HG02938 (cell line): ENCODE results near the gene CPVL.

Source experiments
- ATAC-seq: cut with Tn5 transposase; IDR thresholded peaks from one replicate; pipeline ENCODE4 v1.9.1; 2021; ENCODE audit warnings: mild to moderate bottlenecking, moderate library complexity; ENCODE audit not compliant: unreplicated experiment

Gene CPVL

DNA sequence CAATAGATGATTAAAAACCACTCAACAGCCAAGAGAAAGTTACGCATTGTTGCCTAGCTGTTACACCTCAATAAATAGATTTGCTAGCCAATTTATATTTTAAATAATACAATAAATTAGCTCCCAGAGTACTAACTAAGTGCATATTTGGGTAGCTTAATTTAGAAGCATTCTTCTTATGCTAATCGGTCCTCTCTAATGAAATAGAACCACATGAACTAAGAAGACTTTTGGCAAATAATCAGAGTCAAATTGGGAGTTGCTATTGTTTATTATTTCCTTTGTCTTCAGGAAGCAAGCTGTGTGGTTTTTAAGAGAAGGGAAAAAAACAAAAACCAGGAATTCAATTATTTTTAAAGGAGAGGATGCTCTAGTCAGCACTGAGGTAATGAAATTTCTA lies 139.2 kb downstream of the CPVL start:
- ATAC-seq = no peak

DNA sequence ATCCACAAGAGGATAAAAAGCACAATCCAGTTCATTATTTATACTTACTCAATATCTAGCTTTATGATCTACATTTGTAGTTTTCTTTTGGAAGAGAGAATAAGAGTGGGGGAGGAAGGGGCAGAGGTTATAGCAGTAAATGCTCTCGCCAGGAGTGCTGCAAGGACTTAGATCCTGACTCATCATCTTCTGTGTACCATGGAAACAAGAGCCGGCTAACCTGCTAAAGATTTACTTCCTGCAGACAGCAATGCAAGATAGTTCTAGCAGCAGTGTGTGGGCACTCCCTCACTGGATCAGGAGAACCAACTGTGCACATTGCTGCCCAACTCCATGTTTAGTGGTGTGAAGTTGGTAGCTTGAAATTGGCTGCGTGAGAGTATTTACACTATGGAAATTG lies 140.5 kb downstream of the CPVL start:
- ATAC-seq = no peak

DNA sequence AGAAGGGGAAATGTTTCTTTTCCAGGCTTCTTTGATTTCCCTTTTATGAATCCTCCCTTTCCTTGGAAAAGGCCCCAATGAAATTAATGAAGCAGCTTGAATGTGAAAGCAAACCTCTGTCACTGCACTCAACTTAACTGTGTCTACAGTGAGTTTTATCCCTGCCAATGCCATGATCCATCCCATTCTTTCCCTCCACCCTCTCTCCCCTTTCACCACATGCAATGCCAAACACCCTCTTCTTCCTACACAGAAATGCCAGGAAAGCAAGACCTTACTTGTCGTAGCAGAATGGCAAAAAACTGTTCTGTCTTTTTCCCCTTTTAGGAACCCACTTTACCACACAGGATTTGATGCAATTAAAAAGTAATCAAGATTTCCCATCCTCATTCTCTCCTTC lies 140.9 kb downstream of the CPVL start:
- ATAC-seq = no peak

DNA sequence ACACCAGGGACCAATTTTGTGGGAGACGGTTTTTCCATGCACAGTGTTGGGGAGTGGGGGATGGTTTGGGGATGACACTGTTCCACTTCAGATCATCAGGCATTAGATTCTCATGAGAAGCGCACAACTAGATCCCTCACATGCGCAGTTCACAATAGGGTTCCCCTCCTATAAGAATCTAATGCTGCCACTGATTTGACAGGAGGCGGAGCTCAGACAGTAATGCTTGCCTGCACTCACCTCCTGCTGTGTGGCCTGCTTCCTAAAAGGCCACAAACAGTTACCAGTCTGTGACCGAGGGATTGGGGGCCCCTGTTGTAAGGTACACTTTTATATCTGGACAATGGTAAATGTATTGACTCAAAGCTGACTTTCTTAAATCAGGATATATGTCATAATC lies 142.6 kb downstream of the CPVL start:
- no peak for ATAC-seq

DNA sequence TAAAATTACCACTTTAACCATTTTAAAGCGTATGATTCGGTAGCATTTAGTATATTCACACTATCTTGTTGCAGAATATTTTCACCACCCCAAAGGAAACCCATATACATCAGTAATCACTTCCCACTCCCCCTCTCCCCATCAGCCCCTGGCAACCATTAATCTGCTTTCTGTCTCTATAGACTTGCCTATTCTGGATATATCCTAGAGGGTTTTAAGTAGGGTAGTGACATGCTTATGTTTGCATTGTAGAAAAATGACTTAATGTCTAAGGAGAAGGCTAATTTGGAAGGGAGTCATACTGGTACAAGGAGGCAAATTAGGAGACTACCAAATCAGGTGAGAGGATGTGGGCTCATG lies 145.6 kb downstream of the CPVL start:
- ATAC-seq = no peak

DNA sequence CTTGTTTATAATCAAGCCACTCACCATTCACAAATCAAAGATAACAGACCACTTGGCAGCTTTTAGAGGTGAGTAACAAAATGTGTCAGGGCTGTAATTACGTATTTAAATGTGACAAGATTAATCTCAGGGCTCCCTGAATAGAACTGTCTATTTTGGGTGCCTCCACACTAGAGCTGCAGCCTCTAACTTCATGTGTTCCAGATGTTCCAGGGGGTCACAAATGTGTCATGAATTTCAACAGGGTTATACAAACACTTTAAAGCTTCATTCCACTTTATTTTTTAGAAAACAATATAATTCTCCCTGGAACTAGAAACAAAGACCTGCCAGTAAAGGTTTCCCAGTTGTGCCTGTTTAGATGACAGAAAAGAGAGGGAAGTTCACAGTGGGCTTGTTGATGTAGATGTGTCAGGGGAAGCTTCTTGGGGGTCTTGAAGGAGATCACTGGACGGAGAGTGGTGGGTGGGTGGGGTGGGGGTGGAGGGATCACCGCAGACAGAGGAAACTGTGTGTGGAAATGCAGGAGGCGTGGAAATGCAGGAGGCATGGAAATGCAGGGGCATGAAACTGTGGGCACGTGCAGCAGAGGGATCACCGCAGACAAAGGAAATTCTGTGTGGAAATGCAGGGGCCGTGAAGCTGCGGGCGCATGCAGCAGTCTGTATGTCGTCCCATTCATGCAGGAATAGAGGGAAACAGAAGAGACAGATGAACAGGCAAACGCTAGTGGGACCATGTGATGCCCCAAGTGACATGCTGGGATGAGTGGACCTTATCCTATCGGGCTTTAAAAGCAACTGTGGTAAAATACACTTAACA lies 146.2 kb downstream of the CPVL start:
- ATAC-seq = no peak

DNA sequence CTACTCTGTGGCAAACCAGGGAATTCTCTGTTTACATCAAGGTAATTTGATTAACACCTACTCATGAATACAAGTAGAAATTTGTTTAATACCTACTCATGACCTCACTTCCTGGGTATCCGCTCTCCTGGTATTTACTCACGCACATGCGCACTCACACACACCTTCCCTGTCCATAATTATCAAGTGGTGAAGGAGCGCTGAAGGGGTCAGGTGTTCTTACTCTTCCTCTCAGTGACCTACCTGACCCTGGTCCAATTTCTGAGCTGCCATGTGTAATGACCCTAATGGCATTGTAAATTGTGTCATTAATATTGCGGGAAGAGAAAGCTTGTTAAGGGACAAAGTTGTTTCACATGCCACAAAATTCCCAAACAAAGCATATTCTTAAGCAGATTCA lies 146.9 kb downstream of the CPVL start:
- ATAC-seq = no peak

DNA sequence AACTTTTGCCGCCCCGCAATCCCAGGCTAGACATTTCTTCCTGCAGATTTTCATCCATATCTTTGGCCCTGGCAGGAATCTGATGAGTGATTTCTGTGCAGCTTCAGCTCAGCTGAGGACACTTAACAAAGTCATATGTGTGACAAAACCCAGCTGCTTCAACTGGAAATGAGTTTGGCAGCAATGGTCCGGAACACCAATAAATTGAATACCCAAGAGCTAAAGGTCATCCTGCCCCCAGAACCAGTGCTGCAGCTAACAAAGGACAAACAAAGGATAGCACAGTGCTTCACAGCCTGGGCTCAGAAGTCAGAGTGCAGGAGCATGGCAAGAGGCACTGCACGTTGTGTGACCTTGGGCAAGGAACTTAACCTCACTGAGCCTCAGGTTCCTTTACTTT lies 148.2 kb downstream of the CPVL start:
- no peak for ATAC-seq

DNA sequence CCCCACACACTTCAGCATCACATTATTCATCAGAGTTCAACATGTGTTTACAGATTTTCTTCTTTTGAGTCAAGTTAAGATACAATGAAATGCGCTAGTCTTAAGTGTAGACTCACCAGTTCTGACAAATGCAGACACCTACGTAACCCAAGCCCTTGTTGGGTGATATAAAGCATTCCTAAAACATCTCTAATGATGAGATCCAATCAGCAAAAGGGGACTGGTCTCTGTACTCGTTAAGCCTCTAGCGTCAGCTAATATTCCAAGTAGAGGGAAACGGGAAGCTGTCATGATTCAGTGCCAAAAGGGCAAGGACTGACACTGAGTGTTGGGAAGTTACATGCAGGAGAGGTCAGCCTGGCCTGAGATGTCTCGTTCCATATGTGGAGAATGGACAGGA lies 149.5 kb downstream of the CPVL start:
- ATAC-seq = no peak

DNA sequence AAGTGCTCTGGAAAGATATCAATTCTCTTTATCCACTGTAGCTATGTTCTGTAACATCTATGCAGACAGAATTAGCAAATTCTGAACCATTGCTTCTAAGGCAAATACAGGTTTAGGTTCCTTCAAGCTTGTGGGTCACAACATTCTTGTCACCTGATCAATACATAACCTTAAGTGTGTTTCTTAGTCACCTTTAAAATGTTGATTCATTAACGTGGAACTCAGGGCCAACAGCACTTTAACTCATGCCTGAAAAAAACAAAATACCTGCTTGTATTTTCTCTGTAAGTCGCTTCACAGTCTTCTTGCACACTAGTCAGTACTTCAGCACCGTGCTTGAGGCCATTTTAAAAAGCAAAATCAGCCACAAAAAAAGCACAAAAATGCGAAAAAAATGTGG lies 153.0 kb downstream of the CPVL start:
- ATAC-seq = no peak

DNA sequence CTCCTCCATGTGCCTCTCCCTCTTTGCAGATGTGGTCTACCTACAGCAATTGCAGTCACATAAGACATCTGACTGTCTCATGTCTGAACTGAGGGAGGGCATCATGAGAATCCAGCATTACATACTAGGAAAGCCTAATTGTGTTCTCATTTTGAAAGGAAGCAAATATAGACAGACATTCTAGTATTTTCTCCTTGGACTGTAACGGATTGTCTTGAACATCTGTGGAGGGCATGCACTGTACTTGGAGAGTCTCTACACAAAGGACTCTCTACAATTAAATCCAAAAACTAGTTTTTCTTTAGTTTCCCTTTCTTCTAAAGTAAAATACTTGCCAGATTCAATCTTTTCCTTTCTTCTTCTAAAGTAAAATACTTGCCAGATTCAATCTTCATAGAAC lies 153.5 kb downstream of the CPVL start:
- no peak for ATAC-seq

DNA sequence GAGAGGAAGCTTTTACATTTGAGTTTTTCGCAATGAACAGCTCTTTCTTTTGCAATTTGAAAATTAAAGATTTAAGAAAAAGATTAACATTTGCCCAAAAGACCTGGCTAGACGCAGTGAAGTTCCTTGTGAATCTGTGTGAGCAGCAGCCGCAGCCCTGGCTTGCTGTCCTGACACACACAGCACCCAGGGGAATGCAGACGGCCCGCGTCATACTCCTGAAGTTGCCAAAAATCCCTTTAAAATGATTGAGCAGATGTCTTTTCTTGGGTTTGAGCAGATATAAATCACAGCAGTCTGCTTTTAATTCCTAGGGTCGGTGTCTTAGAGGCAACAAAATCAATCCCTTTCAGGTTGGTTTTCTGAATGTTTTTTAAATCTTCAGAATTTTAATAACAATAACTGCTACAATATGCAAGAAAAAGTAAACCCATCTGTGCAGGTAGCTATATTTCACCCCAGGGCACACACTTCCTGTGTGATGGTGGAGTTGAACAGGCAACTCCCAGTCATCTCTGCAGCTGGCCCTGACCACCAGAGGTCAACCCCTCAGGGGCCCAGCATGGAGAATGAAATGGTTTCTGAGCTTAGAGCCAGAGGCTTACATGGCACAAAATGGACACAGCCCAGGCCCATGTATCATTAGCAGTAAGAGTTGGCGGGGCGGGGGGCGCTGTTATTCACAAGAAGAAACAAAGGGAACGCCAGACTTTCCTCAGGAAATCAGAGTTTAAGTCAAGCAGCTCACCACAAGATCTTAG lies 156.0 kb downstream of the CPVL start:
- no peak for ATAC-seq

DNA sequence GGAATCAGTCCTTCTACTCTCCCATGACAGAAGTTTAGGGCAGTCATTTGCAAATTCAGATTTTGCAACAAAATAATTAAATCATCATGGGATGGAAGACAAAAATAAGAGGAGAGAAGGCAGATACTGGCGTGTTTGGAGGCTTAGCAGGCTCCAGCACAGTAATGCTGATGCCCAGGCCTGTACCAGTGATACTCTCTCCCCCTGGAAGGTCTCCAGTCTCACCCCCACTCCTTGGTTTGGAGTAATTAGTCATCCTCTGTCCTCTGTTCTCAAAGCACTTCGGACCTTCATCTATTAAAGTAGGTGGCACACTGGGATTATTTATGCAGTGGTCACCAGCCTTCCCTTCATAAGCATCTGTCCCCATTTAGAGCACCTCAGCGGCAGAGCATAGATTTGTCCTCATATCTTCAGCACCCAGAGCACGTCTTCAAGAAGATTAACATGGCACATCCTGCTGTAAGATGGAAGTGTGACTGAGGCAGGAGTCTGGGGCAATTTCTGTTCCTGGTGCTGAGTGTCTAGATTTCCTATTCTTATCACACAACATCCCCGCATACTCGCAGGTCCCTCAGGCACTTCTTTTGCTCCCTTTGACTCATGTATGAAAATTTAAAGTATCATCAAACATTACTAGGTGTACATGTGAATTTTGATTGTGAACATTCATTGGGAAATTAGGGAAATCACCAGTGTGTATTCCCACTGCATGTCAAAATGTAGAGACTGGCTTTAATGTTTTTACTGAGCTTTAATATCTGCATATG lies 156.9 kb downstream of the CPVL start:
- no peak for ATAC-seq

DNA sequence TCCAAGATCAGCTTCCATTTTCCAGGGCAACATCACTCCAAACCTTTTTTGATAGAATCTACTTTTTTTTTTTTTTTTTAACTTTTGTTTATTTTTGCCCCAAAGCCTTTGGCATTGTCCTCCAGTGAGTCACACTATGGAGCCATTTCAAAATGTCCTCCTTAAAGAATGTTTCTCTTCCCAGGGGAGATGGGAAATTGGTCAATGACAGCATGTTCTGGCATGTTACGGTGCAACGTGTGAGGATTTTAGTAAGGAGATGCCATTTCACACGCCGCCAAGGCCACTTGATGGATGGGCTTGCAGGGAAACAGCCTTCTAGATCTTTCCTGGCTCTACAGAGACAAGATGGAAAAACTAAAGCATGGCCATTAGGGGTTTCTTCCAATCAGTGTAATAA lies 157.5 kb downstream of the CPVL start:
- ATAC-seq = no peak

DNA sequence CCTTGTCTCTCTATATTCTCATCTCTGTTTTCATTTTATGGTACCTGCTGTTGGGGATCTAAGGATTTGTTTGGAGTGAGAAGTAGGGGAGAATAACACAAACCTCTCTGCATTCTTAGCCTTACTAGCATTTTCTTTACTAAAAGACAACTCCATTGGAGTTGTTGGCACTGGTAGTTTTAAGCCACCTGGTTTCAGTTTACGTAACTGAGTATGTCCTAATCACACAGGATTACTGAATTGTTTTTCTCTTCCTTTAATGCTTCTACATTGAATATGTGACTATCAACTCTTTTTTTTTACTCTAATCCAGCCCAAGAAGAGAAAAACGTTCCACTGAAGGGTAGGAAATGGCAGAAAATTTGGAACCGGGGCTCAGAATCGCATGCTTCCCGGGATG lies 158.2 kb downstream of the CPVL start:
- ATAC-seq = no peak

DNA sequence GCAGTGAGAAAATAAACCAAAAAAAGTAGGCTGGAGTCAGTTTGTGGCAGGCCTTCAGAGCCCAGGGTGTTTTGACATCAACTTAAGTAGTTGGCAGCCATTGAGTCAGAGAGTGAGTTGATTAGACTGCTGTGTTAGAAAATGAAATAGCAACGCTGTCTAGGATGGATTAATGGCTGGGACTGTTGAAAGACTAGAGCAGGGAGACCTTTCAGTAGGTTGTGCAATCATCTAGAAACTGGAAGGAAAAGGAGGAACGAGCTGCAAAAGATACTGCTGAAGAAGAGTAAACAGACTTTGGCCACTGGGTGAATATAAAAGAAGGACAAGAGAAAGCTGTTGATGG lies 159.6 kb downstream of the CPVL start:
- ATAC-seq = no peak

DNA sequence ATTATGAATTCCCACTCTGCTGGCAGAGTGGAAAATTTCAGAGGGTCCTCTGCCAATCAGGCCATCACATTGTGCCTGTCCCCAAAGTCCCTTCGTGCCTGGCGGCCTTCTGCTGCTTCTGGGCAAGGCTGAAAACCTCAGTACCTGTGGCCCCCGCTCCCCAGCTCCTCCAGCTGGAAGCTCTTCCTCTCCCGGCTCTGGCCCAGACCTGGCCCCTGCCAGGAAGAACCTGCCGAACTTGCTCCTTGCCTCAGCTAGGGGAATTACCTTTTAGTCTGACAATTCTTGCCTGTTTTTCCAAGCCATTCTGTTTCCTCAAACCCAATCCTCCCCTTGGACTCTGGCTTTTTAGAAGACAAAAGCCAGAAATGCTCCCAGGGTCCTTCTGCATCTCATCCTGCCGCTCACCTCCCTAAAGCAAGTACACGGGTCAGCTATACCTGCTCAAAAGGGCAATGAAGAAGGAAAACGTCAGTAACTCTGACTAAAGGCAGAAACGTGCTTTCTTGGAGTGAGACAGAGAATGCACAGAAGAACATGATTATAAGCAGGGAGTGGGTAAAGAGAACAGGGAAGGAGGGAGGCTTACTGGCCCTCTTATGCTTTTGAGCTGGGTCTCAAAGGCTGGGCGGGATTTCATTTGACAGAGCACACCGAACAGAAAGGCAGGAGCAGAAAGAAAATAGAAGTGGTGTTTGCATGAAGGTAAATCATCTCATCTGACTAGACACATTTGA lies 160.1 kb downstream of the CPVL start:
- ATAC-seq = no peak

DNA sequence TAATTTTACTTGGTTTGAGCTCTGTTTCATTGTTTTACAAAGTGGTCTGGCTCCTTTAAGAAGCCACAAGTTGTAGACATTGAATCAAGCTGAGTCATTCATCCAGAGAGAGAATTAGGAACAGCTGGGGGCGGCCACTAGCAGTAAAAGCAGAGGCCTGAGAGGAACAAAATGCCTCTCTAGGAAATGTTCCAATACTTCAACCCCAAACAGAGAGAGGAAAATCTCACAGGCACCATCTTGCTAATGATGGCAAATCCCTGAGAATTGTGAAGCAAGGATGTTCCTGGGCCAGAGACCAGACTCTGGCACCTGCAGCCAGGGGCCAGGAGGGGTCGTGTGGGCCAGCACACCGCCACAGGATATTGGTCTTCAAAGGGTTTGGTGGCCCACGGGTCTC lies 161.7 kb downstream of the CPVL start:
- ATAC-seq = no peak

DNA sequence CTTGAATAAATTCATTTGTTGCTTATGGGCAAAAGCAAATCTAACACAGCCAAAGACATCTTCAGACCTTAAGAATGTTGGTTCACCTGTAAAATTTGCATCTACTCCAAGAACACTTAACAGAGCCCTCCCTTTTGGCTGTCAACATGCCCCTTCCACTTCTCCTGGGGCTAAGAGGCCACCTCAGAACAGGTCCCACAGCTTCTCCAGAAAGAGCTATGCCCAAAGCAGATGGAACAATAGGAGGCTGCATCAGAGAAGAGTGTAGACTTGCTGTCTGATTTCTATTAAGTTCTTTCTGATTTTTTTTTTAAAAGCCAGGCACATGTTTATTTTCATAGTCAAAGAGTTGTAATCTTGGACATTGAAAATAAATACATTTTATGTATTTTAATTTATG lies 162.1 kb downstream of the CPVL start:
- ATAC-seq = no peak

DNA sequence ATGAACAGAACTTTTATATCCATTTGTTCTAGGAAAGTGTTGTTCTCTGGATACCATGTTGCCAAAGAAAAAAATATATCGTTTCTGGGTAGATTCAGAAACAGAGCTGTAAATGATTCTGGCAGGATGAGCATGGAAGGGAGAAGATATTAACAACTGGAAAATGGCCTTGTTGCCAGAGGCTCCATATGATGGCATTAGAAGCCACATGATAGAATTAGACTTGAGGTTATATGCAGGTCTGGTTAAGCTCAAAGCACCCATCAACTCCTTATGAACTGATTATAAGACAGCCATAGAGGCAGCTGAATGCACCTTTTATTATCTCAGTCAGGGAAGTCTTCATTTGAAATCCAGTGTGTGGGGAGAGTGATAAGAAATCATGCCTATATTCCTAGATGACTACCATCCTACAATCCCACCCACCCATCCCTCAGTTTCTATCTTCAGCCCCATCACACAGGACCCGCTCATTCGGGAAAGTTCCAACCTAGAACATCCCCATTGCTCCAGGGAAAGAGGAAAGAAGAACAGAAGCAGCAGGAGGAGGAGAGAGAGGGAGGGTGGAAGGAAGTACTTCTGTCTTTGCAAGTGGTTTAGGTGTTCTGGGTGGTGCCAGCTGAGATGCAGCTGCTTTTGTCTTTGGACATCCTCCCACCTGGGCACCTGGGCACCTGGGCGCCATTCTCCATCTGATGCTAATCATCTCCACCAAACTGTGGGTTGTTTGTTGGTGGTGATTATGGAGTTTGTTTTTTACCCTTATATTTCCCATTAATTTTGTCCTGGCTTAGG lies 162.7 kb downstream of the CPVL start:
- ATAC-seq = no peak

DNA sequence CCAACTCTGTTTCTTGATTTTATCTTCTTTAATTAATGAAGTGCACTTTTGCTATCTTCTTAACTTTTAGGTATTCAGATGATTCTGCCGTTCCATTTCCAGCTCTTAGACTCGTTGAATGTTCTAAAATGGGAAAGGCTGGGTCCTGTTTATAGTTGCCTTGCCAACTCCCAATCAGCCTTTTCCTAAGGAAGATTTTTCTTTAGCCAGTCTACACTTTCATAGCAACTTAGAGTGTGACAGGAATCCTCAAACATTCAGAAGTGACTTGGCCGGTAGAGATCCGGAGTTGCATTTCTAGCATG lies 165.2 kb downstream of the CPVL start:
- no peak for ATAC-seq
